EH (cell line): ENCODE data around the gene DGUOK.

ENCODE experiments used
- DNase-seq: peaks from one replicate; pipeline ENCODE4 v3.0.0-alpha.2; 2015; ENCODE audit warnings: low read depth

Gene DGUOK

GRCh38 chr2:73998451-73998850 is 71.8 kb downstream of the DGUOK start:
- DNase-seq, result no peak

- no peak for DNase-seq
These were observed 72.3 kb downstream of the DGUOK start for GRCh38 chr2:73998933-73999332.

- DNase-seq, result peak; percentile 58
These were observed 73.4 kb downstream of the DGUOK start for GRCh38 chr2:73999881-74000597.

GRCh38 chr2:74000666-74001065 is 74.0 kb downstream of the DGUOK start:
- DNase-seq, result no peak

GRCh38 chr2:74001121-74001520 is 74.4 kb downstream of the DGUOK start:
- no peak for DNase-seq

GRCh38 chr2:74001781-74002504 is 75.3 kb downstream of the DGUOK start:
- DNase-seq, result no peak

GRCh38 chr2:74002505-74003421 is 76.1 kb downstream of the DGUOK start:
- DNase-seq, result peak; percentile 89

- DNase-seq, result peak; percentile 90
These were observed 77.0 kb downstream of the DGUOK start for GRCh38 chr2:74003494-74004211.

GRCh38 chr2:74004212-74005182 is 77.8 kb downstream of the DGUOK start:
- DNase-seq, result no peak

GRCh38 chr2:74005786-74006185 is 79.1 kb downstream of the DGUOK start:
- DNase-seq, result peak; percentile 47

- no peak for DNase-seq
These were observed 79.8 kb downstream of the DGUOK start for GRCh38 chr2:74006459-74006858.

- DNase-seq, result peak; percentile 35
These were observed 80.4 kb downstream of the DGUOK start for GRCh38 chr2:74007121-74007520.

- no peak for DNase-seq
These were observed 81.0 kb downstream of the DGUOK start for GRCh38 chr2:74007711-74008110.
